ENCODE data around the gene DMPK. TPM values are rescaled to one million over a fixed set of nuclear protein-coding genes. Genes with fewer than 3 reads are reported as not detected.

Gene DMPK
- total RNA-seq, 1 donor from 2014 or later, result 29.0 TPM

- intact Hi-C loops (cut with DNase I), result no loop called here
- Histone ChIP-seq H3K36me3 (peaks cover 0 to 23% of the 10 kb centered on the region in 2 donors), H3K4me1 (peaks cover 73% of the 10 kb centered on the region), H3K4me3 (peak overlapping the region; percentile 46 to 67), H3K27ac (peak overlapping the region; percentile 90), H3K27me3 (no peaks in the 10 kb centered on the region), H3K9me3 (no peaks in the 10 kb centered on the region)
- no peak for DNase-seq (ENCODE audit: extremely low spot score in 2 of 2)
- TF ChIP-seq POLR2A (IDR thresholded peaks at IDR 0.05) (no peak), POLR2AphosphoS5 (IDR thresholded peaks at IDR 0.05; ENCODE audit: insufficient read depth in 1 of 2, low read depth in 1 of 2) (peak in 1 of 2 donors; percentile 11)
These were observed 1.7 kb downstream of the DMPK start for GRCh38 chr19:45780448-45781213.

GRCh38 chr19:45780146-45780447, 2.2 kb downstream of the DMPK start:
- H3K27ac ChIP-seq, result peak overlapping the region; percentile 90
- peak overlapping the region; percentile 46 to 67 for H3K4me3 ChIP-seq
- H3K27me3 ChIP-seq, result no peaks in the 10 kb centered on the region
- DNase-seq (ENCODE audit: extremely low spot score in 2 of 2), result no peak
- H3K36me3 ChIP-seq, result peaks cover 0 to 18% of the 10 kb centered on the region in 2 donors
- intact Hi-C loops (cut with DNase I), result no loop called here
- no peaks in the 10 kb centered on the region for H3K9me3 ChIP-seq
- peaks cover 70% of the 10 kb centered on the region for H3K4me1 ChIP-seq
- TF ChIP-seq POLR2AphosphoS5 (IDR thresholded peaks at IDR 0.05; ENCODE audit: insufficient read depth in 1 of 2, low read depth in 1 of 2) (no peak), POLR2A (IDR thresholded peaks at IDR 0.05) (no peak), CTCF (IDR thresholded peaks at IDR 0.05) (no peak)

GRCh38 chr19:45779231-45780145, 2.8 kb downstream of the DMPK start:
- Histone ChIP-seq H3K36me3 (peaks cover 0 to 23% of the 10 kb centered on the region in 2 donors), H3K27ac (peak overlapping the region; percentile 90), H3K4me3 (peak overlapping the region; percentile 46 to 67), H3K27me3 (no peaks in the 10 kb centered on the region), H3K9me3 (no peaks in the 10 kb centered on the region), H3K4me1 (peaks cover 63% of the 10 kb centered on the region)
- intact Hi-C loops (cut with DNase I), result no loop called here
- TF ChIP-seq POLR2AphosphoS5 (IDR thresholded peaks at IDR 0.05; ENCODE audit: insufficient read depth in 1 of 2, low read depth in 1 of 2) (peak in 1 of 2 donors; percentile 18), POLR2A (IDR thresholded peaks at IDR 0.05) (no peak), CTCF (IDR thresholded peaks at IDR 0.05) (peak in 2 of 3 experiments; percentile 25 to 48)
- DNase-seq (ENCODE audit: extremely low spot score in 2 of 2), result no peak

GRCh38 chr19:45778010-45778661, 4.2 kb downstream of the DMPK start:
- no peak overlapping the region for H3K4me3 ChIP-seq
- H3K27me3 ChIP-seq, result no peaks in the 10 kb centered on the region
- peaks cover 0 to 23% of the 10 kb centered on the region in 2 donors for H3K36me3 ChIP-seq
- no peak for TF ChIP-seq CTCF (IDR thresholded peaks at IDR 0.05)
- no peak for TF ChIP-seq POLR2A (IDR thresholded peaks at IDR 0.05)
- no peak for TF ChIP-seq POLR2AphosphoS5 (IDR thresholded peaks at IDR 0.05; ENCODE audit: insufficient read depth in 1 of 2, low read depth in 1 of 2)
- H3K4me1 ChIP-seq, result peaks cover 50% of the 10 kb centered on the region
- H3K27ac ChIP-seq, result no peak overlapping the region
- no peak for DNase-seq (ENCODE audit: extremely low spot score in 2 of 2)
- no peaks in the 10 kb centered on the region for H3K9me3 ChIP-seq
- intact Hi-C loops (cut with DNase I), result no loop called here

- no peaks in the 10 kb centered on the region for H3K9me3 ChIP-seq
- DNase-seq (ENCODE audit: extremely low spot score in 2 of 2), result no peak
- no peak overlapping the region for H3K4me3 ChIP-seq
- H3K36me3 ChIP-seq, result peaks cover 0 to 23% of the 10 kb centered on the region in 2 donors
- H3K4me1 ChIP-seq, result peaks cover 43% of the 10 kb centered on the region
- no peaks in the 10 kb centered on the region for H3K27me3 ChIP-seq
- no peak for TF ChIP-seq CTCF (IDR thresholded peaks at IDR 0.05)
- H3K27ac ChIP-seq, result no peak overlapping the region
- intact Hi-C loops (cut with DNase I), result no loop called here
These were observed 4.8 kb downstream of the DMPK start for GRCh38 chr19:45777395-45777961.
